H7 (cell line): ENCODE results near the gene FAM174C. TPM values are rescaled to one million over a fixed set of nuclear protein-coding genes. Genes with fewer than 3 reads are reported as not detected.

Experiments
- DNase-seq: peaks from one replicate; pipeline ENCODE4 v3.0.0; 2012
- H3K27me3 ChIP-seq: 2 replicates; pipeline ENCODE4 v1.6.0; 2011; ENCODE audit warnings: mild to moderate bottlenecking, low read length; ENCODE audit not compliant: control insufficient read depth, insufficient read depth
- H3K36me3 ChIP-seq: replicated peaks from 2 replicates; pipeline ENCODE4 v1.5.1; 2011; ENCODE audit warnings: low read length; ENCODE audit not compliant: control insufficient read depth, insufficient read depth
- H3K4me3 ChIP-seq: 2 replicates; pipeline ENCODE4 v1.5.1; 2011; ENCODE audit warnings: low read depth, mild to moderate bottlenecking, control low read depth, low read length, moderate library complexity; ENCODE audit not compliant: insufficient read depth
- total RNA-seq: library from RNA; depleted of rRNA; stranded (reverse); fragments of >200 nt; shearing (Covaris generic); gene quantifications from 2 replicates; pipeline ENCODE4 v1.2.3, GENCODE V29; 2014

The FAM174C gene
- total RNA-seq, 1 experiment from 2014 or later: 83.1 TPM

DNA sequence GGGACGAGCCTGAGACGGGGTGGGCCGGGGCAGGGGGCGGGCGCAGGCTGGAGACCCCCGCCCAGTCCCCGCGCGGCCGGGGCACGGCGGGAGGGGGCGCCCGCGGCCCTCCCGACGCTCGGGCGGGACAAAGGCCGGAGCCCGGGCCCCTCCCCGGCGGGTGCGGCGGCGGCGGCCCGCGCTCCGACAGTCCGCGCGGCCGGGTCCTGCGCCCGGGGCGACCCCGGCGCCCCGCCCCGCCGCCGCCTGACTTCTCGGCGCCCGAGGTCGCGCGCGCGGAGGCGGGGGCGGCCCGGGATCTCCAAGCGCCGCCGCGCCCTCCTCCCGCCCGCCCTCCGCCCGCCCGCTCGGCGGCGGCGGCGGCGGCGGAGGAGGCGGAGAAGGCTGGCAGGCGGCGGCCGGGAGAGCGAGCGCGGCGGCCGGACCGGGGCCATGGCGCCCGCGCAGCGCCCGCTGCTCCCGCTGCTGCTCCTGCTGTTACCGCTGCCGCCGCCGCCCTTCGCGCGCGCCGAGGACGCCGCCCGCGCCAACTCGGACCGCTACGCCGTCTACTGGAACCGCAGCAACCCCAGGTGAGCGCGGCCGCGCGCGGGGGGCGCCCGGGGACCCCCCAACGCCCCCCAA is 10.5 kb downstream of the FAM174C start, which contains the start of gene EFNA2:
EFNA2 (plus strand) TSS at position 137 of the 624 bp plus-strand sequence; CDS start at position 433, 296 bp downstream.
- no peaks in the 10 kb centered on the region for H3K36me3 ChIP-seq
- H3K27me3 ChIP-seq: peaks cover 13% of the 10 kb centered on the region
- H3K4me3 ChIP-seq: peak within 1 kb of the TSS; percentile 40
- DNase-seq: peak; percentile 93

DNA sequence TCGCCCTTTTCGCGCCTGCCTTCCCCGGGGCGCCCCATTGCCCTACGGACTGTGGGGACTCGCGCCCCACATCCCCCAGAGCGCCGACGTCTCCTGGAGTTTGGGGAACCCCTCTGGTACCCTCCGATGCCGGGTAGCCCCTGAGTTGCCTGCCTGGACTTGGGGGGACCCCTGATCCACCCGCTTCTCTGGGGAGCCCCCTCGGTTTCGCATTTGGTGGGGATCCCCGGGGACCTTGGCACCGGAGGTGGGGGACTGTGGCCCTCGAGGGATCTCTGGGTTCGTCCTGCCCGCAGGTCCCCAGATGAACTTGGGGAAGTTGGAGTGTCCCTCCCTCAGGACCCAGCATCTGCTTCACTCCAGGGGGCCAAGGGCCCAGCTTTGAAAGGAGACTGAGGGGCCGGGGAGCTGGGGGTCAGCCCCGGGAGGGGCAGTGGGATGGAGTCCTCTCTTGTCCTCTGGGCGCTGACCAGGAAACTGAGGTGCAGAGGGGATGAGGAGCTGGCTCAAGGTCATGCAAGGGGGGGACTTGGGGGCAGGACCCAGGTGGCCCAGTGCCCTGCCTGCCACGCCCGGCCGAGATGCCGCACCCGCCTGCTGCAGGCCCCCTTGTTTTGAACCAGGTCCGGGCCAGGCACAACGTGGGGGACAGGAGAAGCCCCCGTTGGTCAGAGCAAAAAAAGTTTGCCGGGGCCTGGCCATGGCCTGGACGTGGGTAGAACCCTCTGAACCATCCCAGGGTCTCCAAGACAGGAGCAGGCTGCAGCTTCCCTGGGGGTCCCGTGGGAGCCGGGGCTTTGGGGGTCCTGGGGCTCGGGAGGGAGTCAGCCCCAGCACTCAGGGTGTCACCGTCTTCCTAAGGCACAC is 11.4 kb downstream of the FAM174C start:
- no peaks in the 10 kb centered on the region for H3K36me3 ChIP-seq
- peak overlapping the region; percentile 40 for H3K4me3 ChIP-seq
- peaks cover 13% of the 10 kb centered on the region for H3K27me3 ChIP-seq
- DNase-seq: peak; percentile 78

DNA sequence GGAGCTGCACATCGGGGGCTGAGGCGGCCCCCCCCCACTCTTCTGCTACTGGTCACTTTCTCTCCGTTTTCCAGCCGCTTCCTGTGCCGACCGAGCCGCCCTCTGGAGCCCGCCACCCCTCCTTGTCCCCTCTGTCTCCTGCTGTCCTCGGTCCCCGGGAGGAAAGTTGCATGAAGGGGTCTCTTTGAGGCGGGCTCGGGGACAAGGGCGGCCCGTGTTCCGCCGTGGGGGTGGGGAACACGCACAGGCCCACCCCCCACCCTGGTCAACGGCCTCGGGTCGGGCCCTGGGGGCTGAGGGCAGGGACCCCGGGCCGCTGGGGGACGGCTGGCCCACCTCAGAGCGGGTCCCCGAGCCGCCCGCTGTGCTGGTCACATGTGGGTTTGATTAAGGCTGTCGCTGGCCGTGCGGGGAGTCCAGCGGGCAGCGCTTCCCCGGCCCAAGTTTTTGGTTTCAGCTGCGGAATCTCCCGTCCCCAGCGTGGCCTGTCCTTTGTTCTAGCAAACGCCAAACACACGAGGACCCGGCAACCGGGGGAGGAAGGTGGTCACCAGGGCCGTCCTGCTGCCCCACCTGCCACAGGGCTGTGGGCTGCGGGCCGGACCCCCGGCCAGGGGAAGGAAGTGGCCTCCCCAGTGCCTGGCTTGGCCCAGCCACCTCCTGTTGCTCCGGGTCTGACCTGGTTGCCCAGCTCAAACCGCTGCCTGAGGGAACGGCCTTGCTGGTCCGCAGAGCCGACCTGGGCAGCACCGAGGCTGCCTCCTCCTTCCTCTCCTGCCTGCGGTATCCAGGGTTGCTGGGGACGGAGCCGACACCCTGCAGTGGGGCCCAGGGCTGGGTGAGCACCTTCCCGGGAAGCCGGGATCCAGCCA is 12.3 kb downstream of the FAM174C start:
- Histone ChIP-seq H3K4me3 (no peak overlapping the region; the same call in 1 of the 2 replicates), H3K36me3 (no peaks in the 10 kb centered on the region), H3K27me3 (peaks cover 13% of the 10 kb centered on the region)
- DNase-seq: peak; percentile 81

DNA sequence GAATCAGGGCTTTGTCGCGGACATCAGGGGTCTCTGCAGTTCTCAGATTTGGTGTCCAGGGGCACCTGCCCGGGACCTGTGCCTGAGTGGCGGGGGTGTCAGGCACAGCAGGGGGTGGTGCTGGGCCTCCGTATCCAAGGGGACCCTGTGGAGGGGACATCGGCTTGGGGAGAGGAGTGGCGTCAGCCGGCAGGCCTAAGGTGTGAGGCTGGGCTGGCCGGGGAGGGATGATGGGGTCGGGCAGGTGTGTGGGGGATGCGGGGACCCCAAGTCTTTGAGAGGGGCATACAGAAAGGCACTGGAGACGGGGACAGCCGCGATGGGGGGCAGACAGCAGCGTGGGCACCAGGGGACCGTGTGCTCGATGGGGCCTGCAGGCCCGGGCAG is 12.9 kb downstream of the FAM174C start:
- H3K4me3 ChIP-seq: no peak overlapping the region
- H3K27me3 ChIP-seq: peaks cover 13% of the 10 kb centered on the region
- DNase-seq: peak; percentile 78
- H3K36me3 ChIP-seq: no peaks in the 10 kb centered on the region

DNA sequence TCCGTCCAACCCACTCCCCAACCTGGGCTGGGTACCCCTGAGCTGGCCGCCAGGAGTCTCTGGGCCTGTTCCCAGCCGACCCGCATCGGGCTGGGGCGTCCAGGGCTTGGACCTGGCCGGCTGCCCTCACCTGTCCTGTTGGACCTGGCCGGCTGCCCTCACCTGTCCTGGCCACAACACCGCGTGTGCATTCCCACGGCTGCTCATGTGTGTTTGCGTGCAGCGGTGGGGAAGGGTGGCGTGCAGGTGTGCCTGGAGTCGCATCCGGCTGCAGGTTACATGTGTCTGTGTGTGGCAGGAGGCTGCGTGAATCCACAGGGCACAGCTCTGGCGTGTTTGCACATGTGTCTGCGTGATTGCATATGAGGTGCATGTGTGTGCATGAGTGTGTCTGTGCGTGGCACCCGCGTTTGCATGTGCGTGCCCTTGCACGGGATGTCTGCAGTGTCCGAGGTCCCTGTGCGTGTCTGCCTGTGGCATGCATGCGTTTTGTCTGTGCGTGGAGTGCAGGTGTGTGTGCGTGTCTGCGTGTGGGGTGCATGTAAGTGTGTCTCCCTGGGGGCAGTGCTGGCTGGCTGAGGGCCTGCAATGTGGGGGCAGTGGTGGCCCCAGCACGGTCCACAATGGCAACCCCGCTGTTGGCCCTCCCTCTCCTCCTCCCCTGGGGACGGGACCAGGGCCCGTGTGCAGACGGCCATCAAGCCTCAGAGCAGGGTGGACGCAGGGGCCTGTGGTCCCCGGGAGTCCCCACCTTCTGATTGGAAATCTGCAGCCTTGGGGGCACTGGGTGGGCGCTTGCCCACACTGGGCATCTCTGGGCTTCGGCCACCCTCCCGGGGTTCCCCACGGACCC is 13.7 kb downstream of the FAM174C start:
- H3K36me3 ChIP-seq: no peaks in the 10 kb centered on the region
- peaks cover 13% of the 10 kb centered on the region for H3K27me3 ChIP-seq

DNA sequence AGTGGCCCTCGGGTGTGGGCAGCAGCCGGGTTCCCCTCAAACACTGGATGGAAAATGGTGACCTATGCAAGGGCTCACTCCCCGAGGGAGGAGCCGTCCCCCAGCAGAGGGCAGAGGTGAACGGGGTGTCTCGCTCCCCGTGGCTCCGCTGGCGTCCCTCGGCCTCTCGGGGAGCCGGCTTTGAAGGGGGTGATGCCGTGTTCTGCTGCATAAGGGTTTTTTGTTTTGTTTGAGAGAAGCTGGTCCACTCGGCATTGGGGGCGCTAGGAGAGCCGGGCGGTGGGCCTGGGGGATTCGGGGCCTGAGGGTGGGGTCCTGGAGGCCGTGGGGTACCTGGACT is 14.3 kb downstream of the FAM174C start:
- peaks cover 10% of the 10 kb centered on the region for H3K27me3 ChIP-seq
- no peak overlapping the region for H3K4me3 ChIP-seq
- peak; percentile 81 for DNase-seq
- H3K36me3 ChIP-seq: no peaks in the 10 kb centered on the region

More for the DNA sequence above, 13.7 kb downstream of the FAM174C start:
- no peak overlapping the region for H3K4me3 ChIP-seq
- DNase-seq: no peak

DNA sequence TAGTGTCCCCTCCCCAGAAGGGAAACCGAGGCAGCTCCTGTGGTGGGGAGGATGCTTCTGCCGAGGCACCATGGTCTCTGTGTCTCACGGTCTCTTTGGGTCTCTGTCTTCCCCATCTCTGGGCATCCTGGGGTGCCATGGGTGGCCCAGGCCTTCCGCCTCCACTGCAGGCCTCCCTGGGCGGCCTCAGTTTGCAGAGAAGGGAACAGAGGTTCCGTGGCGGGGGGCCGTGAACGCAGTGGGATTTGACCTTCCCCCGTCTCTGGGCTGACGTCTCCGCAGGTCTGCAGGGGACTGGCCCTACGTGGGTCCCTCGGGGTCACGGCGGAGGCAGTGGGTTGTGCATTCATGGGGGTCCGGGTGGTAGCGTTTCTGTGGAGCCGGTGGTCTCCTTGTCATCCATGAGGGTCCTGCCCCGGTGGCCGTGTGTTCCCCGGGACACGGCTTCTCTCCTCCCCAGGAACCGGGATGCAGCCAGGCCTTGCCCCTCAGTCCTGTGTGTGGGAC is 14.9 kb downstream of the FAM174C start:
- Histone ChIP-seq H3K27me3 (peaks cover 9% of the 10 kb centered on the region; the same call in 1 of the 2 replicates), H3K4me3 (no peak overlapping the region), H3K36me3 (no peaks in the 10 kb centered on the region)
- DNase-seq: no peak

DNA sequence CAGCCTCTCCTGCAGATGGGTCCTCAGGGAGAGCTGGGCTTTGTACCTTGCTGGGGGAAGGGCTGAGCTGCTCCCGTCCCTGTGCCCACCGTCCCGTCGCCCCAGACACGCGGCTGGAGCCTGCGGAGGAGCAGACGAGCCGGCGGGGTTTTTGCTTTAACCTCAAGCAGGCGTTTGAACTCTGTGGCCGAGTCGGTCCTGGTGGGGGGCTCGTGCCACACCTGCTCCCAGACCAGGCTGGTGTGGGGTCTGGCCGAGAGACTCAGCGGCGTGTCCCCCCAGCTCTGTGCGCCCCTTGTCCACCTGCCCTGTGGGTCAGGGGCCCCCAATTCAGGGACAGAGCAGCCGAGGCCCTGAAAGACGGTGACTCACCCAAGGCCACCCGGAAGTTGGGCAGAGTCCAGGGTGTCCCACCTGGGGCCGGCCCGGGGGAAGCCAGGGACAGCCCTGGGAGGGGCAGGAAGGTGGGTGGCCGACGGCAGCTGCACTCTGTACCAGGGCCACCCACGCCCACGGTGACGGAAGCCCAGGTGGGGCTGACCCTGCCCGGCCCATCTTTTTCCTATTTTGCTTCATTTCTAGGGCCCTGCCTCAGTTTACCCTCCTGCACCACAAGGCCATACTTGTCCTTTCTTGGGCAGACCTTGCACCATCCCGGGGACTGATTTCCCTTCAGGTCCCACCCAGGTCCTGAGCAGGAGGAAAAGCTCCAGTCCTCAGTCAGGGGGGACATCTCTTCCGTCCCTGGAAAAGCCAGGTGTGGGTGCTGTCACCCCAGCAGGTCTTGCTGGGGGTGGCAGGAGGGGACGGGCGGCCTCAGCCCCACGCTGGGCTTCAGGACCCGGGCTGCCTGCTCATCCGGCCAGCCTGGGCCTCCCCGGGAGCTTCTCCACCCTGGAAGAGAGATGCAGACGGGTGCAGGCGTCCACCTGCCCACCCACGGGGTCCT is 15.6 kb downstream of the FAM174C start:
- DNase-seq: peak; percentile 71
- Histone ChIP-seq H3K27me3 (peaks cover 8% of the 10 kb centered on the region; the same call in 1 of the 2 replicates), H3K36me3 (no peaks in the 10 kb centered on the region), H3K4me3 (no peak overlapping the region)

DNA sequence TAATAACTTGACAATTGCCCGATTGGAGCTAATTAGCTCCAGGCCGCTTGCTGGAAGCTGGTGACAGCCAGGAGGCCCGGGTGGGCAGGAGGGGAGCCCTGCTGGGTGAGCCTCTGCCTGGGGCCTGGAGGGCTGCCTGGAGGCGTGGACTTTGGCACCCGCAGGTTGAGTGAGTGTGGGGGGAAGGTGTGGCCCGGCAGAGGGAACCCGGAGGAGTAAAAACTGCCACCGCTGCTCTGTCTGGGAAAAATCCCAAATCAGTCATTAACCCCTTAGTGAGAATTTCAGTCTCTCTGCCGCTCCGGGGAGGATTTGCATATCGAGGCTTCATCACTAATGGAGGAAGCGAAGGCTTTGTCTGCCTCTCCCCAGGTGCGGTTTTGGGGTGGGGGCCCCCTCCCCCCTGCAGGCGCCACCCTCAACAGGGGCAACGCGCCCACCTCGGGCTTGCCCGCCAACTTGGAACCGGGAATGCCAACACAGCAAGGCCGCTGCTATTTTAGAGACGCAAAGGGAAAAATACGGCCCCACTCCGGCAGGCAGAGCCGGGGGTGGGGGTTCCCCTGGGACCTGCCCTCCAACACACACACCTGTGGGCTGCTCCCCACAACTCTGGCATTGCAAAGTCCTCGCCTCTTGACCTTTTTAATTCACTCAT is 16.6 kb downstream of the FAM174C start:
- Histone ChIP-seq H3K27me3 (peaks cover 4% of the 10 kb centered on the region; the same call in 1 of the 2 replicates), H3K36me3 (no peaks in the 10 kb centered on the region)

DNA sequence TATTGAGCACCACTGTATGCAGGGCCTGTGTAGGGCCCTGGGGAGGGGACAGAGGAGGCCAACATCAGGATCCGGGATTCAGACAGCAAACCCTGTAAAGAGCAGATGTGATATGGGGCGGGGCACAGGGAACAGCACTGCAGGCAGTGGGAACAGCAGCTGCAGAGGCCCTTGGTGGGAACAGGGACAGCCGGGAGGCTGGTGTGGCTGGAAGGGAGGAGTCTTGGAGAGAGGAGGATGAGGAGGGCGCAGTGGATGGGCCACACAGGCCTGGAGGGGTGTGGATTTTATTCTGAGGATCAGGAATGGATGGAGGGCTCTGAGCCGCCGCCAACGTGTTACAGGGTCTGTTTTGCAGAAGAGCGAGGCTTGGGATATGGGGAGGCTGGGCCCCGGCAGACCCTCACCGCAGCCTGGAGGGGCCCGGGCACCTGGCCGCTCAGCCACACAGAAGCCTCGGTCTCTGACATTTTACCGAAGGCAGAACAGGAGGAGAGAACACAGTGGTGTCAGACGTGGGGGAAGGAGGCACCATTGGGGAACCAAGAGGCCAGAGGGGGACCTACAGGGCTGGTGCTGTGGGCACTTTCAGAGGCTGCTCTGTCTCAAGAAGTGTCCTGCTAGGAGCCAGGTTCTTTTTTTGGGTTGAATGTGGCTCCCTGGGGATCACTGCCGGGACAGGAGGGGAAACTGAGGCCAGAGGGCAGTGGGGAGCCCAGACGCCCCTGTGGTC is 17.3 kb downstream of the FAM174C start:
- DNase-seq: no peak
- H3K36me3 ChIP-seq: no peaks in the 10 kb centered on the region
- no peak overlapping the region for H3K4me3 ChIP-seq
- peaks cover 4% of the 10 kb centered on the region; the same call in 1 of the 2 replicates for H3K27me3 ChIP-seq

More for the DNA sequence above, 16.6 kb downstream of the FAM174C start:
- no peak overlapping the region for H3K4me3 ChIP-seq
- no peak for DNase-seq

DNA sequence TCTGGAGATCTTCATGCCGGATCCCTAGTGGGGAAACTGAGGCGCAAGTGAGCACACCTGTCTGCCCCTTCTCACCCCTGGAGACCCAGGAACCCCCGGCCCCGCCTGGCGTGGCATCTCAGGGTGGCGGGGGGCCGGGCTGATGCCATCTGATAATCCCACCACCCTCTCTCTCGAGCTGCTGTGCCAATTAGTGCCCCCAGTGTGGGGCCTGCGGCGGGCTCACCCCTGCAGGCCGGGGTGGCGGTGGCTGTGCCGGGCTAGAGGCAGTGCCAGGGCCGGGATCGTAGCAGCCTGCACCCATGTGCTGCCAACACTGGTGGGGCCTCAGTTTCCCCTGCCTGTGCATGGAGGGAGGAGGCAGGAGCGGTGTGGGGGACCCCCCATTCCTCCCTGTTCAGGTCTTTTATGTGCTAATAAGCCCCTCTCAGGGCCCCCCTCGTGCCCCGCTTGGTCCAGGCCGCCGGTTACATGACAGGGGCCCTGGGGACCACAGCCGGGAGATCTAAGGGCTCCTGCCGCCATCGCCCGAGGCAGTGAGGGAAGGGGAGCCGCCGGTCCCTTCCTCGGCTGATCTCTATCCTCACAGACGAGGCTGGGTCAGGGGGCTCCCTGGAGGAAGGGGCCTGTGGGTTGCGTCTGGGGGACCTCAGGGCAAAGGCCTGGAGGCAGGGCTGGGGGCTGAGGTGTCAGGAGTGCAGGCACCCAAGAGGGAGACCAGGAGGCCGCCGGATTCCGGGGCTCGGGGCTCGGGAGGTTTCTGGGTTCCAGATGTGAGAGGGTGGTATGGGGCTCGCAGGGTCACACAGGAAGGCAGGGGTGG is 18.7 kb downstream of the FAM174C start:
- no peak for DNase-seq
- no peak overlapping the region for H3K4me3 ChIP-seq
- no peaks in the 10 kb centered on the region for H3K36me3 ChIP-seq
- peaks cover 4% of the 10 kb centered on the region; the same call in 1 of the 2 replicates for H3K27me3 ChIP-seq
